Measurements from ENCODE around the gene GPX2.
"Not testable (repeated sequence)": the region's sequence is repeated elsewhere in the genome, so short reads cannot be mapped to it uniquely, and the experiment has no call there.

Gene GPX2

DNA sequence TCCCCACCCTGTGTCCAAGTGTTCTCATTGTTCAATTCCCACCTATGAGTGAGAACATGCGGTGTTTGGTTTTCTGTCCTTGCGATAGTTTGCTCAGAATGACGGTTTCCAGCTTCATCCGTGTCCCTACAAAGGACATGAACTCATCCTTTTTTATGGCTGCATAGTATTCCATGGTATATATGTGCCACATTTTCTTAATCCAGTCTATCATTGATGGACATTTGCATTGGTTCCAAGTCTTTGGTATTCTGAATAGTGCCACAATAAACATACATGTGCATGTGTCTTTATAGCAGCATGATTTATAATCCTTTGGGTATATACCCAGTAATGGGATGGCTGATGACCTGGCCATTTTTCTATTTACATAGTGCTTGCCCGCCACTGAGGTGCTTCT, 29.1 kb downstream of the GPX2 start:
- not testable (repeated sequence) for DNase-seq (ENCODE audit: low read depth)

- no peak for DNase-seq (ENCODE audit: low read depth)
These were observed 30.3 kb downstream of the GPX2 start for GRCh38 chr14:64912261-64912660.

DNA sequence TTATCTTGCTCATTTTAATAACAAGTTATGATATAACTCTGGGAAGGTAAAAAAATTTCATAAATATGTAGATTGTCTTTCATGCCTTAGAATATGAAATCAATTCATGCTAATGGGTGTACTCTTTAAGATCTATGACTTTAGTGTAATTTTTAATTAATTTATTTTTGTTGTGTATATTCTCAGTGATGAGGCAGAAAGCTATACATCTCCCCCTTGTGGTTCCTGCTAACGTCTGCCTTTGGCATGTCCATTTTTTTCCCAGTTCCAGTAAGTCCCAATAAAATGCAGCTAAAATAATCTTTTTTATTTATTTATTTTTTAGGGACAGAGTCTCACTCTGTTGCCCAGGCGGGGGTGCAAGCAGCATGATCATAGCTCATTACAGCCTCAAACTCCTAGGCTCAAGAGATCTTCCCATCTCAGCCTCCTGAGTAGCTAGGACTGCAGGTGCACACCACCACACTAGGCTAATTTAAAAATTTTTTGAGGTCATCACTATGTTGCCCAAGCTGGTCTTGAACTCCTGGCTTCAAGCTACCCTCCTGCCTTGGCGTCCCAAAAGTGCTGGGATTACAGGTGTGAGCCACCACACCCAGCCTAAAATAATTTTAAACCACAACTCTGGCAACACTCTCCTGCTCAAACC, 31.6 kb downstream of the GPX2 start:
- DNase-seq (ENCODE audit: low read depth): no peak

- DNase-seq (ENCODE audit: low read depth): no peak
These were observed 36.5 kb downstream of the GPX2 start for GRCh38 chr14:64906022-64906421.

- DNase-seq (ENCODE audit: low read depth): no peak
These were observed 42.6 kb downstream of the GPX2 start for GRCh38 chr14:64899958-64900357.

GRCh38 chr14:64891839-64892375, 50.6 kb downstream of the GPX2 start:
- DNase-seq (ENCODE audit: low read depth): peak; percentile 7

GRCh38 chr14:64891173-64891838, 51.2 kb downstream of the GPX2 start:
- no peak for DNase-seq (ENCODE audit: low read depth)

GRCh38 chr14:64889352-64889751, 53.2 kb downstream of the GPX2 start:
- DNase-seq (ENCODE audit: low read depth): no peak
